Hepatocyte (in vitro differentiated cells): ENCODE measurements around the gene UVSSA. TPM values are rescaled to one million over a fixed set of nuclear protein-coding genes. Genes with fewer than 3 reads are reported as not detected.

Experiments
- DNase-seq: peaks from one replicate; pipeline ENCODE4 v3.0.0-alpha.2; 2016; ENCODE audit warnings: low spot score
- H2AFZ ChIP-seq: fragments of 200-600 bp; sonication (generic); 2 replicates; pipeline ENCODE4 v1.6.0; 2016; ENCODE audit warnings: antibody characterized with exemption, mild to moderate bottlenecking
- H3K27ac ChIP-seq: fragments of 200-600 bp; sonication (generic); 2 replicates; pipeline ENCODE4 v1.5.1; 2016; ENCODE audit warnings: mild to moderate bottlenecking
- H3K27me3 ChIP-seq: fragments of 200-600 bp; sonication (generic); 2 replicates; pipeline ENCODE4 v1.6.1; 2016
- H3K36me3 ChIP-seq: fragments of 200-600 bp; sonication (generic); replicated peaks from 2 replicates; pipeline ENCODE4 v1.5.1; 2016; ENCODE audit warnings: low read depth; ENCODE audit not compliant: insufficient read depth
- H3K4me1 ChIP-seq: fragments of 200-600 bp; sonication (generic); 2 replicates; pipeline ENCODE4 v1.5.1; 2016; ENCODE audit warnings: mild to moderate bottlenecking, moderate library complexity; ENCODE audit not compliant: insufficient read depth
- H3K4me2 ChIP-seq: fragments of 200-600 bp; sonication (generic); 2 replicates; pipeline ENCODE4 v1.6.0; 2016
- H3K4me3 ChIP-seq: fragments of 200-600 bp; sonication (generic); 2 replicates; pipeline ENCODE4 v1.5.1; 2016; ENCODE audit warnings: mild to moderate bottlenecking
- H3K79me2 ChIP-seq: fragments of 200-600 bp; sonication (generic); 2 replicates; pipeline ENCODE4 v1.6.0; 2017; ENCODE audit warnings: mild to moderate bottlenecking
- H3K9me2 ChIP-seq: fragments of 200-600 bp; sonication (generic); replicated peaks from 2 replicates; pipeline ENCODE4 v1.6.0; 2017; ENCODE audit warnings: mild to moderate bottlenecking; ENCODE audit not compliant: insufficient read depth
- H3K9me3 ChIP-seq: fragments of 200-600 bp; sonication (generic); 2 replicates; pipeline ENCODE4 v1.5.1; 2016; ENCODE audit warnings: low read depth, mild to moderate bottlenecking
- H4K20me1 ChIP-seq: fragments of 200-600 bp; sonication (generic); 2 replicates; pipeline ENCODE4 v1.6.0; 2016; ENCODE audit warnings: mild to moderate bottlenecking; ENCODE audit not compliant: insufficient read depth, poor library complexity, severe bottlenecking
- CTCF ChIP-seq: fragments of 200-600 bp; sonication (generic); IDR thresholded peaks from 2 replicates; pipeline ENCODE4 v1.5.1; 2016; ENCODE audit warnings: antibody characterized with exemption, mild to moderate bottlenecking; ENCODE audit not compliant: poor library complexity
- EZH2 ChIP-seq: fragments of 200-600 bp; sonication (generic); IDR thresholded peaks from 2 replicates; pipeline ENCODE4 v1.6.1; 2016; ENCODE audit warnings: antibody characterized with exemption, mild to moderate bottlenecking, borderline replicate concordance
- EZH2phosphoT487 ChIP-seq: fragments of 200-600 bp; sonication (generic); IDR thresholded peaks from one replicate; pipeline ENCODE4 v1.6.1; 2018; ENCODE audit warnings: antibody characterized with exemption, mild to moderate bottlenecking, low read depth, moderate library complexity; ENCODE audit not compliant: unreplicated experiment, severe bottlenecking
- WGBS: methylation state at CpG from one replicate; pipeline ENCODE4 v1.1.6; 2016; ENCODE audit warnings: low lambda C conversion rate; ENCODE audit errors: missing lambda C conversion rate; 5-methylcytosine and 5-hydroxymethylcytosine counted together
- polyA plus RNA-seq: library from polyadenylated mRNA; unstranded; fragments of >200 nt; fragmentation: Nextera tagmentation; extraction: Ambion mirVana; gene quantifications from 2 replicates; pipeline ENCODE4 v1.2.1, GENCODE V29; 2016
- total RNA-seq: library from RNA; depleted of rRNA; stranded (reverse); fragments of >200 nt; gene quantifications from 2 replicates; pipeline ENCODE4 v1.2.3, GENCODE V29; 2014

UVSSA gene
- total and polyA plus RNA-seq, 2 experiments from 2014 or later = 10.6 to 11.0 TPM

GRCh38 chr4:1381944-1382541 is 35.0 kb downstream of the UVSSA start:
- Histone ChIP-seq H3K27me3 (no peaks in the 10 kb centered on the region), H3K27ac (no peak overlapping the region), H3K4me1 (no peaks in the 10 kb centered on the region), H2AFZ (no peak overlapping the region), H3K4me3 (no peak overlapping the region), H4K20me1 (no peaks in the 10 kb centered on the region), H3K4me2 (no peak overlapping the region), H3K36me3 (no peaks in the 10 kb centered on the region), H3K9me3 (no peaks in the 10 kb centered on the region), H3K9me2 (no peaks in the 10 kb centered on the region), H3K79me2 (no peaks in the 10 kb centered on the region)
- 97% methylated on average over 24 of the region's 24 CpGs for WGBS
- no peak for TF ChIP-seq EZH2
- no peak for TF ChIP-seq CTCF
- TF ChIP-seq EZH2phosphoT487 = no peak
- DNase-seq = no peak

- Histone ChIP-seq H3K27me3 (no peaks in the 10 kb centered on the region), H3K36me3 (no peaks in the 10 kb centered on the region), H3K79me2 (no peaks in the 10 kb centered on the region), H3K4me3 (no peak overlapping the region), H3K4me2 (no peak overlapping the region), H2AFZ (no peak overlapping the region), H4K20me1 (no peaks in the 10 kb centered on the region), H3K9me2 (no peaks in the 10 kb centered on the region), H3K4me1 (no peaks in the 10 kb centered on the region), H3K9me3 (no peaks in the 10 kb centered on the region), H3K27ac (no peak overlapping the region)
- WGBS = 94% methylated on average over 27 of the region's 27 CpGs
- no peak for DNase-seq
- no peak for TF ChIP-seq EZH2phosphoT487
- TF ChIP-seq CTCF = no peak
- no peak for TF ChIP-seq EZH2
Observed at GRCh38 chr4:1382776-1383727, 36.0 kb downstream of the UVSSA start.

GRCh38 chr4:1383728-1384591 is 37.0 kb downstream of the UVSSA start:
- whole genome bisulfite sequencing = 94% methylated on average over 32 of the region's 34 CpGs
- Histone ChIP-seq H2AFZ (no peak overlapping the region), H3K4me3 (no peak overlapping the region), H3K4me1 (no peaks in the 10 kb centered on the region), H3K27ac (no peak overlapping the region), H3K4me2 (no peak overlapping the region), H3K79me2 (no peaks in the 10 kb centered on the region), H3K27me3 (no peaks in the 10 kb centered on the region), H3K36me3 (no peaks in the 10 kb centered on the region), H3K9me2 (no peaks in the 10 kb centered on the region), H3K9me3 (no peaks in the 10 kb centered on the region), H4K20me1 (no peaks in the 10 kb centered on the region)
- no peak for TF ChIP-seq EZH2phosphoT487
- TF ChIP-seq CTCF = no peak
- TF ChIP-seq EZH2 = no peak
- DNase-seq = no peak
